ENCODE results near the gene TUBGCP3. TPM values are rescaled to one million over a fixed set of nuclear protein-coding genes. Genes with fewer than 3 reads are reported as not detected.

TUBGCP3 gene
- total RNA-seq, 3 donors from 2014 or later, result 32.0 to 34.5 (median 32.1) TPM

DNA sequence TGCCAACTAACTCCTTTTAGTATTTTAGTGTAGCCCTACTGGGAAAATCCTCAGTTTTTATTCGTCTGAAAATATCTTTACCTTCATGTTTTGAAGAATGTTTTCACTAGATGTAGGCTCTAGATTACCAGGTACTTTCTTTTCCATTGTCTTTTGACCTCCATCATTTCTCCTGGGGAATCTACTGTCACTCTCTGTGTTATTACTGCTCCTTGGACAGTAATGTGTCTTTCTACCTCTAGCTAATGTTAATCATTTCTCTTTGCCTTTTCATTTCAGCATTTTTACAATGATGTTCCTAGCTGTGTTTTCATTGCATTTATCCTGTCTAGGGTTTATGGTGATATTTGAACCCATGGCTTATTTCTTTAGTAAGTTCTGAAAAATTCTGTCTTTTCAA, 149.9 kb downstream of the TUBGCP3 start:
- Histone ChIP-seq H3K36me3 (no peaks in the 10 kb centered on the region), H3K4me3 (no peak overlapping the region), H3K9me3 (peaks cover 0 to 7% of the 10 kb centered on the region in 2 donors), H3K4me1 (no peaks in the 10 kb centered on the region), H3K27me3 (peaks cover 0 to 24% of the 10 kb centered on the region in 2 donors), H3K27ac (no peak overlapping the region)
- no peak for TF ChIP-seq POLR2AphosphoS5 (IDR thresholded peaks at IDR 0.05)
- no peak for DNase-seq (ENCODE audit: low spot score in 2 of 2)
- intact Hi-C loops (cut with DNase I; ENCODE audit: low total_unique reads), result no loop called here

DNA sequence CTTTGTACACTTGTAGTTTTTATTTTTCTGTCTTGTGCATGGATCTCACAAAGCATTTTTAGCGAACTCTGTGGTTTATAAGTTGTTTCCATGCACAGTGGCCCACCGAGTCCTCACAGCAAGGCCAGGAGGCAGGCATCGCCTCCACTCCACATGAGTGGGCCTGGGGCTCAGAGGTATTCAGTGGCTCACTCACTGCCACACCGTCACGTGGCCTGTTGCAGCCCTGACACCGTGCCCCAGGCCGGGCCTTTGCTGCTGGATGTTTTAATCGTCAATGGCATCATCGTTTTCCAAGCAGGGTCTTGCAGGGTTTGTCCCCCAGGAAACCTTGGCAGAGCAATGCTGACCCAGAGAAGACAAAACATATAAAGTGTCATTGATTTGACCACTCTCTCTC, 152.0 kb downstream of the TUBGCP3 start:
- peaks cover 0 to 16% of the 10 kb centered on the region in 2 donors for H3K27me3 ChIP-seq
- DNase-seq (ENCODE audit: low spot score in 2 of 2), result no peak
- intact Hi-C loops (cut with DNase I; ENCODE audit: low total_unique reads), result no loop called here
- no peaks in the 10 kb centered on the region for H3K4me1 ChIP-seq
- no peak overlapping the region for H3K27ac ChIP-seq
- no peak overlapping the region for H3K4me3 ChIP-seq
- H3K36me3 ChIP-seq, result no peaks in the 10 kb centered on the region
- TF ChIP-seq, protein P1, sequence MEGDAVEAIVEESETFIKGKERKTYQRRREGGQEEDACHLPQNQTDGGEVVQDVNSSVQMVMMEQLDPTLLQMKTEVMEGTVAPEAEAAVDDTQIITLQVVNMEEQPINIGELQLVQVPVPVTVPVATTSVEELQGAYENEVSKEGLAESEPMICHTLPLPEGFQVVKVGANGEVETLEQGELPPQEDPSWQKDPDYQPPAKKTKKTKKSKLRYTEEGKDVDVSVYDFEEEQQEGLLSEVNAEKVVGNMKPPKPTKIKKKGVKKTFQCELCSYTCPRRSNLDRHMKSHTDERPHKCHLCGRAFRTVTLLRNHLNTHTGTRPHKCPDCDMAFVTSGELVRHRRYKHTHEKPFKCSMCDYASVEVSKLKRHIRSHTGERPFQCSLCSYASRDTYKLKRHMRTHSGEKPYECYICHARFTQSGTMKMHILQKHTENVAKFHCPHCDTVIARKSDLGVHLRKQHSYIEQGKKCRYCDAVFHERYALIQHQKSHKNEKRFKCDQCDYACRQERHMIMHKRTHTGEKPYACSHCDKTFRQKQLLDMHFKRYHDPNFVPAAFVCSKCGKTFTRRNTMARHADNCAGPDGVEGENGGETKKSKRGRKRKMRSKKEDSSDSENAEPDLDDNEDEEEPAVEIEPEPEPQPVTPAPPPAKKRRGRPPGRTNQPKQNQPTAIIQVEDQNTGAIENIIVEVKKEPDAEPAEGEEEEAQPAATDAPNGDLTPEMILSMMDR (IDR thresholded peaks at IDR 0.05), result no peak
- TF ChIP-seq POLR2AphosphoS5 (IDR thresholded peaks at IDR 0.05), result no peak
- TF ChIP-seq POLR2A (IDR thresholded peaks at IDR 0.05), result no peak
- peaks cover 0 to 7% of the 10 kb centered on the region in 2 donors for H3K9me3 ChIP-seq

Other genes with a start within 250 kb of the TUBGCP3 start
- not detected for gene SPACA7, start 211.8 kb downstream of the TUBGCP3 start, total RNA-seq
- 10 to 100 TPM; 22.1 to 27.2 (median 26.8) TPM for gene ATP11A, start 101.9 kb upstream of the TUBGCP3 start, total RNA-seq